Measurements from ENCODE around the gene CACNA1D.

CACNA1D gene

DNA sequence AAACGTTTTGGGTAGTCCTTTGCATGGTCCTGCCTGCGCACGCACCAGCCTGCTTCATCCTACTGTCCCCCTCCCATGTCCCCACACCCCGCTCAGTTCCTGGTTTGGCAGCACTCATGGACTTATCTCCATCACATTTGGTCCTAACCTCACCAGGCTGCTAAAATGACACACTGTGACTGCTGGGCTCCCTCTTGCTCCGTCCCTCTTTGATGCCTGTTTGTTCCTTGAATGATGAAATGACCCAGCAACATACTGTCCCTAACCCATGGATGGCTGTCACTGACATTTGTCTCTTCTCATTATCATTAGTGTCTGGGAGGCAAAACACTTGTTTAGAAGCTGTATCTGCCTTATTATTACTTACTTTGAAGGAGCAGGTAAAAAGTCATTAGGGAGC lies 271.3 kb downstream of the CACNA1D start:
- Histone ChIP-seq H3K23ac (ENCODE audit: low read length in 2 of 2) (no peak overlapping the region), H2BK120ac (ENCODE audit: low read depth, low read length) (no peak overlapping the region), H3K18ac (ENCODE audit: low read depth in 1 of 2, low read length in 2 of 2) (no peak overlapping the region), H3K14ac (ENCODE audit: low read length in 2 of 2) (peak overlapping the region in 1 of 2 experiments; percentile 38), H4K91ac (ENCODE audit: low read length) (no peak overlapping the region), H3K4me3 (ENCODE audit: insufficient read depth in 1 of 2, low read depth in 1 of 2, low read length in 2 of 2) (no peak overlapping the region), H3K79me1 (replicated peaks; ENCODE audit: low read length, poor library complexity, severe bottlenecking) (no peaks in the 10 kb centered on the region), H2AFZ (ENCODE audit: low read depth, low read length) (no peak overlapping the region), H3K27me3 (ENCODE audit: control insufficient read depth in 1 of 2, insufficient read depth in 1 of 2, low read length in 2 of 2) (peaks cover 42 to 55% of the 10 kb centered on the region in 2 experiments), H2AK5ac (ENCODE audit: low read length, severe bottlenecking) (no peak overlapping the region), H3K9ac (ENCODE audit: low read length) (no peak overlapping the region), H4K8ac (ENCODE audit: low read length) (no peak overlapping the region), H3K9me3 (ENCODE audit: control insufficient read depth, low read length) (no peaks in the 10 kb centered on the region), H3K27ac (ENCODE audit: low read length, poor library complexity, severe bottlenecking) (no peak overlapping the region), H3K36me3 (ENCODE audit: control insufficient read depth in 1 of 2, insufficient read depth in 2 of 2, low read depth in 1 of 2, low read length in 2 of 2) (no peaks in the 10 kb centered on the region), H2BK15ac (ENCODE audit: low read depth, poor library complexity, severe bottlenecking) (no peak overlapping the region), H2BK12ac (ENCODE audit: low read length in 2 of 2) (no peak overlapping the region), H3K4me2 (ENCODE audit: low read length, poor library complexity, severe bottlenecking) (no peak overlapping the region), H2BK5ac (ENCODE audit: low read depth, low read length, poor library complexity, severe bottlenecking) (no peak overlapping the region), H3K4me1 (ENCODE audit: control insufficient read depth, insufficient read depth, low read depth, low read length) (no peaks in the 10 kb centered on the region), H3K4ac (ENCODE audit: low read depth in 1 of 2, low read length in 2 of 2) (no peak overlapping the region)
- no peak for DNase-seq
- WGBS = 81% methylated on average over 5 of the region's 5 CpGs

DNA sequence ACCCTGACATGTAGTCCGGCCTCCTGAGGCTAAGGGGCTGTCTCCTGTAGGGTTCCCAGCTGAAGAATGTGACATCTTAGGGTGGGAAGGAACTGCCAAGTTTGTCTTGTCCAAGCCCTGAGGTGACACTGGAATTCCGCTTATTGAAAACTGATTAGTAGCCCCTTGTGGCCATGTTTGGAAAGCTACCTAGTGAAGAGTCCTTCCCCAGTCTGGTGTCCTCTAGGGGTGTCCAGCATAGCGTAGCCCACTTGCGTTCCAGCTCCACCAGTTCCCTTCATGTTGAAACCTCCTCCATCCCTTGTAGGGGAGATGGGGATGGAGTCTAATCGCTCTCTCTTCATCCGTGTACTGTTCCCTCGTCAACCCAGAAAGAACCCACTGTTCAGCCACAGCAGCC lies 272.3 kb downstream of the CACNA1D start:
- 89% methylated on average over 7 of the region's 7 CpGs for WGBS
- Histone ChIP-seq H3K36me3 (ENCODE audit: control insufficient read depth in 1 of 2, insufficient read depth in 2 of 2, low read depth in 1 of 2, low read length in 2 of 2) (no peaks in the 10 kb centered on the region), H3K79me1 (replicated peaks; ENCODE audit: low read length, poor library complexity, severe bottlenecking) (no peaks in the 10 kb centered on the region)

DNA sequence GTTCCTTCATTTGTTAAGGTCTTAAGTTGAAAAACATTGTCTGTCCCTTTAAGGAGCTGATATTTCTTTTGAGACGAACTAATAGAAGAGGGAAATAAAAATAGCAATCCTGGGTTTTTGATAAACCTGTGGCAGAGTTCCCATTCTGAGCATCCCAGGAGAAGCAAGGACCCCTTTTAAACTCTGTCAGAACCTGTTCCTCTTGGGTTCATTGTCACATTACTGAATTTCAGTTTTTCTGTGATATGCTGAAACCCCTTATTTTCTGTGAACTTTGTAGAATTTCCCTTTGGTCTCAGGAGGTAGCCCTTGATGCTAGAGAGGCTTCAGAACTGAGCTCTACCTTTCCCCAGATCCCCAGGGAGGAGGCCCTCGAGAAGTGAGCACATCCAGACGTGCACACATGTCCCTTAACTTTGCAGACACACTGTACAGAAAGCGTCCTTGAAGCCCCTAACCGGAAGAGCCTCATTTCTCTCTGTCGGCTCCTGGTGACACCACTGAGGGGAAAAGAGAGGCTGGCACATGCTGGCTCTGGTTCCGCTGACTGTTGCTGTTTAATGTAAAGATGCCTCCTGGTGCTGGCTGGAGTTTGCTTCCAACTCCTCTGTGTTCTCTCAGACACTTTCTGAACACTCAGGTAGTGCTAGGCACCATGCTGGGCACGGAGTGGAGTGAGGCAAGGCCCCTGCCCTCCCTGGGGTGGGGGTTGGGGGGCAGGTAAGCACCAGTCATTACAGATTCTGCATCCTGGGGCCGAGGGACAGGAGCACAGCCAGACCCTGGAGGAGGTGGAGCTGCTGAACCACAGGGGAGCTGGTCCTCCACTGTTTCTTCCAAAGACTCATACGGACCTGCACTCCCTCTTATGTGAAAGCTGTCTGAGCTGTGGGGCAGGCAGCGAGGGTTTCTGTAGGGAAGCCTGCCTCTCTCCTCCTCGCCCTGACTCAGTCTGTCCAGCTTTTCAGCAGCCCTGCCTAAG lies 274.4 kb downstream of the CACNA1D start:
- Histone ChIP-seq H4K91ac (ENCODE audit: low read length) (no peak overlapping the region), H3K36me3 (ENCODE audit: control insufficient read depth in 1 of 2, insufficient read depth in 2 of 2, low read depth in 1 of 2, low read length in 2 of 2) (no peaks in the 10 kb centered on the region), H2BK12ac (ENCODE audit: low read length in 2 of 2) (no peak overlapping the region), H2BK5ac (ENCODE audit: low read depth, low read length, poor library complexity, severe bottlenecking) (no peak overlapping the region), H4K8ac (ENCODE audit: low read length) (no peak overlapping the region), H2AFZ (ENCODE audit: low read depth, low read length) (no peak overlapping the region), H2BK15ac (ENCODE audit: low read depth, poor library complexity, severe bottlenecking) (no peak overlapping the region), H3K14ac (ENCODE audit: low read length in 2 of 2) (peak overlapping the region in 1 of 2 experiments; percentile 19), H3K27ac (ENCODE audit: low read length, poor library complexity, severe bottlenecking) (no peak overlapping the region), H3K4me3 (ENCODE audit: insufficient read depth in 1 of 2, low read depth in 1 of 2, low read length in 2 of 2) (no peak overlapping the region), H3K18ac (ENCODE audit: low read depth in 1 of 2, low read length in 2 of 2) (no peak overlapping the region), H3K27me3 (ENCODE audit: control insufficient read depth in 1 of 2, insufficient read depth in 1 of 2, low read length in 2 of 2) (peaks cover 49 to 51% of the 10 kb centered on the region in 2 experiments), H3K4me2 (ENCODE audit: low read length, poor library complexity, severe bottlenecking) (no peak overlapping the region), H2BK120ac (ENCODE audit: low read depth, low read length) (no peak overlapping the region), H3K4me1 (ENCODE audit: control insufficient read depth, insufficient read depth, low read depth, low read length) (peaks cover 2% of the 10 kb centered on the region), H3K9ac (ENCODE audit: low read length) (no peak overlapping the region), H3K23ac (ENCODE audit: low read length in 2 of 2) (no peak overlapping the region), H3K4ac (ENCODE audit: low read depth in 1 of 2, low read length in 2 of 2) (no peak overlapping the region), H2AK5ac (ENCODE audit: low read length, severe bottlenecking) (no peak overlapping the region), H3K9me3 (ENCODE audit: control insufficient read depth, low read length) (no peaks in the 10 kb centered on the region), H3K79me1 (replicated peaks; ENCODE audit: low read length, poor library complexity, severe bottlenecking) (no peaks in the 10 kb centered on the region)
- WGBS = 40% methylated on average over 11 of the region's 12 CpGs
- DNase-seq = no peak

More for the DNA sequence above, 272.3 kb downstream of the CACNA1D start:
- H3K23ac ChIP-seq (ENCODE audit: low read length in 2 of 2) = no peak overlapping the region
- H3K9ac ChIP-seq (ENCODE audit: low read length) = no peak overlapping the region
- H2BK15ac ChIP-seq (ENCODE audit: low read depth, poor library complexity, severe bottlenecking) = no peak overlapping the region
- no peak overlapping the region for H2BK120ac ChIP-seq (ENCODE audit: low read depth, low read length)
- H3K18ac ChIP-seq (ENCODE audit: low read depth in 1 of 2, low read length in 2 of 2) = no peak overlapping the region
- no peak overlapping the region for H2AK5ac ChIP-seq (ENCODE audit: low read length, severe bottlenecking)
- no peak overlapping the region for H2BK12ac ChIP-seq (ENCODE audit: low read length in 2 of 2)
- H3K4me3 ChIP-seq (ENCODE audit: insufficient read depth in 1 of 2, low read depth in 1 of 2, low read length in 2 of 2) = no peak overlapping the region
- no peak overlapping the region for H3K14ac ChIP-seq (ENCODE audit: low read length in 2 of 2)
- H4K8ac ChIP-seq (ENCODE audit: low read length) = no peak overlapping the region
- DNase-seq = no peak
- H3K4ac ChIP-seq (ENCODE audit: low read depth in 1 of 2, low read length in 2 of 2) = no peak overlapping the region
- peaks cover 42 to 51% of the 10 kb centered on the region in 2 experiments for H3K27me3 ChIP-seq (ENCODE audit: control insufficient read depth in 1 of 2, insufficient read depth in 1 of 2, low read length in 2 of 2)
- no peak overlapping the region for H2AFZ ChIP-seq (ENCODE audit: low read depth, low read length)
- no peak overlapping the region for H3K4me2 ChIP-seq (ENCODE audit: low read length, poor library complexity, severe bottlenecking)
- no peak overlapping the region for H4K91ac ChIP-seq (ENCODE audit: low read length)
- no peaks in the 10 kb centered on the region for H3K9me3 ChIP-seq (ENCODE audit: control insufficient read depth, low read length)
- no peaks in the 10 kb centered on the region for H3K4me1 ChIP-seq (ENCODE audit: control insufficient read depth, insufficient read depth, low read depth, low read length)
- H3K27ac ChIP-seq (ENCODE audit: low read length, poor library complexity, severe bottlenecking) = no peak overlapping the region
- no peak overlapping the region for H2BK5ac ChIP-seq (ENCODE audit: low read depth, low read length, poor library complexity, severe bottlenecking)

DNA sequence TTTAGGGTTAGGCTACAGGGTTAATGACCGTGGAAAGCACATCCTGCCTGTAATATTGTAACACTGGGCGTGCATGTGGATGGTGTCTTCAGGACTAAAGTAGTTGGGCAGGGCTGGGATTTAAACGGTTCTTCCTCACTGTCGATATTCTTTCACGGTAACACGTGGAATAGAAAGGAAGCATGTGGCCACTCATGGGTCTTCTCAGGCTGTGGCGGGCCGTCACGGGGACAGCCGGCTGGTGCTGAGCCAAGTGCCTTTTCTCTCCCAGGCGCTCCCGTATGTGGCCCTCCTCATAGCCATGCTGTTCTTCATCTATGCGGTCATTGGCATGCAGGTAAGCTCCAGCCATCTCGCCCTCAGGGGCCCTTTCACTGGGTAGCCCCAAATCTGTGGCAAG lies 278.2 kb downstream of the CACNA1D start:
- Histone ChIP-seq H2BK15ac (ENCODE audit: low read depth, poor library complexity, severe bottlenecking) (no peak overlapping the region), H4K91ac (ENCODE audit: low read length) (no peak overlapping the region), H3K27me3 (ENCODE audit: control insufficient read depth in 1 of 2, insufficient read depth in 1 of 2, low read length in 2 of 2) (peaks cover 31 to 45% of the 10 kb centered on the region in 2 experiments), H3K79me1 (replicated peaks; ENCODE audit: low read length, poor library complexity, severe bottlenecking) (no peaks in the 10 kb centered on the region), H2AK5ac (ENCODE audit: low read length, severe bottlenecking) (no peak overlapping the region), H3K27ac (ENCODE audit: low read length, poor library complexity, severe bottlenecking) (no peak overlapping the region), H3K4me2 (ENCODE audit: low read length, poor library complexity, severe bottlenecking) (no peak overlapping the region), H3K18ac (ENCODE audit: low read depth in 1 of 2, low read length in 2 of 2) (no peak overlapping the region), H3K4me1 (ENCODE audit: control insufficient read depth, insufficient read depth, low read depth, low read length) (peaks cover 2% of the 10 kb centered on the region), H4K8ac (ENCODE audit: low read length) (no peak overlapping the region), H3K9me3 (ENCODE audit: control insufficient read depth, low read length) (no peaks in the 10 kb centered on the region), H2BK120ac (ENCODE audit: low read depth, low read length) (no peak overlapping the region), H2BK12ac (ENCODE audit: low read length in 2 of 2) (no peak overlapping the region), H3K4ac (ENCODE audit: low read depth in 1 of 2, low read length in 2 of 2) (no peak overlapping the region), H3K9ac (ENCODE audit: low read length) (peak overlapping the region; percentile 72), H2AFZ (ENCODE audit: low read depth, low read length) (no peak overlapping the region), H3K14ac (ENCODE audit: low read length in 2 of 2) (no peak overlapping the region), H3K4me3 (ENCODE audit: insufficient read depth in 1 of 2, low read depth in 1 of 2, low read length in 2 of 2) (no peak overlapping the region), H2BK5ac (ENCODE audit: low read depth, low read length, poor library complexity, severe bottlenecking) (no peak overlapping the region), H3K36me3 (ENCODE audit: control insufficient read depth in 1 of 2, insufficient read depth in 2 of 2, low read depth in 1 of 2, low read length in 2 of 2) (no peaks in the 10 kb centered on the region), H3K23ac (ENCODE audit: low read length in 2 of 2) (no peak overlapping the region)
- WGBS = 89% methylated on average over 14 of the region's 14 CpGs
- DNase-seq = no peak

Data from mesenchymal stem cell (in vitro differentiated cells and primary cell).